Stomach (tissue), 9 donors: ENCODE data around the gene NINJ2. TPM values are rescaled to one million over a fixed set of nuclear protein-coding genes. Genes with fewer than 3 reads are reported as not detected.

ENCODE experiments used
- DNase-seq, 2 donors: peaks; one replicate each; pipeline versions ENCODE4 v3.0.0 to v3.0.0-alpha.2; 2013 to 2019
- H3K27ac ChIP-seq, 5 donors: fragments of 200-600 bp in 4 of 5; sonication (generic) in 4 of 5; one replicate each; pipeline ENCODE4 v1.5.1; 2013 to 2019; ENCODE audit warnings: mild to moderate bottlenecking in 1 of 5, moderate library complexity in 1 of 5
- H3K27me3 ChIP-seq, 3 donors: fragments of 200-600 bp; sonication (generic); one replicate each; pipeline ENCODE4 v1.5.1; 2017 to 2019; ENCODE audit warnings: mixed run types in 1 of 3
- H3K36me3 ChIP-seq, 4 donors: fragments of 200-600 bp; sonication (generic); 1 replicate in 3 of 4; 2 replicates in 1 of 4; pipeline ENCODE4 v1.5.1; 2016 to 2019
- H3K4me1 ChIP-seq, 4 donors: fragments of 200-600 bp; sonication (generic); one replicate each; pipeline ENCODE4 v1.5.1; 2016 to 2019
- H3K4me3 ChIP-seq, 4 donors: fragments of 200-600 bp; sonication (generic) in 3 of 4; one replicate each; pipeline ENCODE4 v1.5.1; 2016 to 2019; ENCODE audit warnings: mild to moderate bottlenecking in 1 of 4
- H3K9me3 ChIP-seq, 4 donors: fragments of 200-600 bp; sonication (generic); one replicate each; pipeline ENCODE4 v1.5.1; 2016 to 2019
- CTCF ChIP-seq, 7 experiments: fragments of 450-650 bp in 4 of 7; fragments of 200-600 bp in 3 of 7; sonication (generic) in 3 of 7; IDR thresholded peaks; one replicate each; pipeline ENCODE4 v1.5.1; 2016 to 2019; ENCODE audit warnings: antibody characterized with exemption in 7 of 7, control low read depth in 2 of 7, mild to moderate bottlenecking in 1 of 7
- EP300 ChIP-seq: sonication (generic); formaldehyde crosslinking; IDR thresholded peaks from one replicate; pipeline ENCODE4 v1.6.1; 2017; ENCODE audit warnings: antibody characterized with exemption
- POLR2A ChIP-seq, 4 donors: fragments of 450-650 bp; IDR thresholded peaks; one replicate each; pipeline ENCODE4 v1.6.1; 2016; ENCODE audit warnings: antibody characterized with exemption in 4 of 4, control low read depth in 2 of 4, mild to moderate bottlenecking in 1 of 4, moderate library complexity in 1 of 4
- POLR2AphosphoS5 ChIP-seq, 3 donors: sonication (generic); formaldehyde crosslinking; IDR thresholded peaks; one replicate each; pipeline ENCODE4 v1.6.1; 2016; ENCODE audit warnings: antibody characterized with exemption in 3 of 3
- WGBS, 5 donors: extraction: QIAGEN DNeasy Blood & Tissue Kit in 3 of 5; methylation state at CpG; one replicate each; pipeline versions ENCODE4 v1.1.5 to v1.1.7; 2013 to 2018; 5-methylcytosine and 5-hydroxymethylcytosine counted together
- intact Hi-C: fragments of 100-400 bp; cut with DNase I; formaldehyde crosslinking; loops from one replicate; pipeline ENCODE4 v1.15.1; 2023; ENCODE audit warnings: low total_unique reads
- polyA plus RNA-seq, 3 donors: library from polyadenylated mRNA; stranded (reverse); fragments of 200-250 nt; gene quantifications; one replicate each; pipeline ENCODE4 v1.2.3, GENCODE V29; 2013
- total RNA-seq, 5 donors: library from RNA; depleted of rRNA; stranded (reverse); fragments of >200 nt; gene quantifications; one replicate each; pipeline versions ENCODE4 v1.1.0 to v1.2.3, GENCODE V29; 2014 to 2016
- donor health status: healthy with polysubstance abuse.
- donor health status: Bipolar disorder and iron deficiency.
- donor health status: healthy.

Gene NINJ2
- total and polyA plus RNA-seq, 8 donors: 2.0 to 26.2 (median 5.0) TPM; not detected in 3

GRCh38 chr12:546920-547845 is 116.1 kb downstream of the NINJ2 start:
- no peak for TF ChIP-seq POLR2A (IDR thresholded peaks at IDR 0.05)
- TF ChIP-seq POLR2AphosphoS5 (IDR thresholded peaks at IDR 0.05): peak in 1 of 3 donors; percentile 83
- TF ChIP-seq CTCF (IDR thresholded peaks at IDR 0.05): peak in 6 of 7 experiments; percentile 97 to 100 (median 98)
- TF ChIP-seq EP300: no peak
- peaks cover 0 to 44% (median 7%) of the 10 kb centered on the region in 3 donors for H3K27me3 ChIP-seq
- peaks cover 3 to 22% (median 14%) of the 10 kb centered on the region in 4 donors for H3K4me1 ChIP-seq
- intact Hi-C loops: loop anchor here (5.0 kb wide), 1 partner anchor 105 kb away; no protein-coding TSS in a partner anchor
- peak; percentile 75 to 90 for DNase-seq
- peaks cover 7 to 62% (median 44%) of the 10 kb centered on the region in 4 donors for H3K36me3 ChIP-seq
- 32 to 49% (median 34%) methylated on average over 25 to 44 of the region's 44 CpGs for WGBS, 5 donors
- peak overlapping the region in 1 of 4 donors; percentile 14 for H3K4me3 ChIP-seq
- no peaks in the 10 kb centered on the region for H3K9me3 ChIP-seq
- no peak overlapping the region for H3K27ac ChIP-seq

GRCh38 chr12:546265-546919 is 116.9 kb downstream of the NINJ2 start:
- DNase-seq: no peak
- WGBS, 5 donors: 75 to 85% (median 80%) methylated on average over 27 to 41 of the region's 41 CpGs
- no peak for TF ChIP-seq POLR2A (IDR thresholded peaks at IDR 0.05)
- TF ChIP-seq POLR2AphosphoS5 (IDR thresholded peaks at IDR 0.05): no peak
- no peak for TF ChIP-seq EP300
- TF ChIP-seq CTCF (IDR thresholded peaks at IDR 0.05): no peak
- intact Hi-C loops: loop anchor here (5.0 kb wide), 1 partner anchor 104 kb away; no protein-coding TSS in a partner anchor
- peaks cover 11 to 30% (median 21%) of the 10 kb centered on the region in 4 donors for H3K4me1 ChIP-seq
- peaks cover 7 to 54% (median 37%) of the 10 kb centered on the region in 4 donors for H3K36me3 ChIP-seq
- H3K4me3 ChIP-seq: peak overlapping the region in 1 of 4 donors; percentile 14
- peaks cover 0 to 44% (median 7%) of the 10 kb centered on the region in 3 donors for H3K27me3 ChIP-seq
- H3K9me3 ChIP-seq: no peaks in the 10 kb centered on the region
- H3K27ac ChIP-seq: no peak overlapping the region

GRCh38 chr12:545835-546234 is 117.4 kb downstream of the NINJ2 start:
- no peak for DNase-seq
- WGBS, 5 donors: 70 to 88% (median 78%) methylated on average over 4 to 6 of the region's 6 CpGs
- Histone ChIP-seq H3K4me3 (no peak overlapping the region), H3K4me1 (peaks cover 16 to 36% (median 27%) of the 10 kb centered on the region in 4 donors), H3K27me3 (peaks cover 0 to 44% (median 7%) of the 10 kb centered on the region in 3 donors), H3K36me3 (peaks cover 7 to 48% (median 32%) of the 10 kb centered on the region in 4 donors), H3K9me3 (no peaks in the 10 kb centered on the region), H3K27ac (no peak overlapping the region)
- TF ChIP-seq POLR2A (IDR thresholded peaks at IDR 0.05) (no peak), EP300 (no peak), POLR2AphosphoS5 (IDR thresholded peaks at IDR 0.05) (no peak), CTCF (IDR thresholded peaks at IDR 0.05) (no peak)
- intact Hi-C loops: loop anchor here (5.0 kb wide), 1 partner anchor 104 kb away; no protein-coding TSS in a partner anchor
